Measurements from ENCODE around the gene GRID2.
"Not testable (repeated sequence)": the region's sequence is repeated elsewhere in the genome, so short reads cannot be mapped to it uniquely, and the experiment has no call there.

Gene GRID2

DNA sequence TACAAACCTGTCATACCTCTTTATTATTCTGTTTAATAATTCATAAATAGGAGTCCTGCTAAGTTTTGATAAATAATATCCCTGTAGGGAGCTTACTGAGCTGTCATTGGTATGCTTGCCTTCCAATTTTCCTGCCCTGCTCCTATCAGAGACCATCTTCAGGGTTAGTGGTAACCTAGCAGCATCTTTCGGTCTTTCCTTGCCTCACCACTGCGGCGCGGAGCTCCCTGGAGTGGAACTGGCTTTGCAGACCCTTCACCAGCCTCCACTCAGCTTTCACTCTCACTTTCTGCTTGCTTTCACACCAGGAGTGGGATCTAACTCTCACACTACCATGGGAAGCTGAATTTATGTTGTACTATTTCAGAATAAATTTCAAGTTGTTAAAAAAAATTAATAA is 1043.1 kb downstream of the GRID2 start:
- DNase-seq: no peak

DNA sequence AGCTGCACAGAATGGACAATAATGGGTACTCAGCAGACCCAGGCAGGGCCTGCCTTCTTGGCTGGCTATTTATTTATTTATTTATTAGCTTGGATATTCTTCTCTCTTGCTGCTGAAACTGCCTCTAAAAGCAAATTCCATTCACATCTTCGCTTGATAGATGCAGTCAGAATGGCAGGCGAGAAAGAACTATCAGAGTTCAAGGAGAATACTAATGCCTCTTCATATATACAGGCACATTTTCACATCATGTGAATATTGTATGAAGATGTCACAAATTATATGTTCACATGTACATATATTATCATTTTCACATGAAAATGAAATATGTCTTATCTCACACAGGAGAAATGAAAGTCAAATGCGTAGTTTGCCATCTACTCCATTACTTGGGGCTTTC is 1045.1 kb downstream of the GRID2 start:
- no peak for DNase-seq

DNA sequence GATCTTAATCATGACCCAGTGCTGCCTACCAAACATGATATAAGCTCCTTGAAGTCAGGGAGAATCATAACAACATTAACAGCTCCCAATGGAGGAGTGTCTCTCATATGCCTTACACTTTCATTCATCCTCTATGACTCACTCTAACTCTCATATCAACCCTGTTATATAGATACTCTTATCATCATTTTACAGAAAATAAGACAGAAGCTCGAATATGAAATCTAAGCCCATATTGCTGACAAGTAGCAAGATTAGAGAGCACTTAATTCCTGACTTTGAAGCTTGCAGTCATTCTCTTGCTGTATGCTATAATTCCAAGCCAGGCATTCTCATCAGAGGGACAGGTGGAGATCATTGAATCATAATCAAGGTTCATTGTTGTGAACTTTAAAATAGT is 1048.1 kb downstream of the GRID2 start:
- no peak for DNase-seq

DNA sequence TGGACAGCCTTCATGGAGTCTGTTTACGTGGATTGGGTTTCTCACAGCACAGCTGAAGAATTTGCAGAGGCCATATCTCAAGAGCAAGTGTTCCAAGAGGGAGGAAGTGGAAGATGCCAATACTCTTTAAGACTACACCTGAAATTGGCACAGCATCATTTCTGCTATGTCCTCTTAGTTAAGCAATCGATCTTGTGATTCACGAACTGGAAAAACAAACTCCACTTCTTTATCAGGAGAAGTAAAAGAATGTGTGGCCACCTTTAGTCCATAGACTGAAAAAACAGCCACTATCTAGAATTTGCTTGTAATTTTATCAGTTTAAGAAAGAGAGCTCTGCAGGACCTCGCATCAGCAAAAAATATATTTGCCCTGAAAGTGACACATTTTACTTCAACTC is 1051.6 kb downstream of the GRID2 start:
- DNase-seq: no peak

DNA sequence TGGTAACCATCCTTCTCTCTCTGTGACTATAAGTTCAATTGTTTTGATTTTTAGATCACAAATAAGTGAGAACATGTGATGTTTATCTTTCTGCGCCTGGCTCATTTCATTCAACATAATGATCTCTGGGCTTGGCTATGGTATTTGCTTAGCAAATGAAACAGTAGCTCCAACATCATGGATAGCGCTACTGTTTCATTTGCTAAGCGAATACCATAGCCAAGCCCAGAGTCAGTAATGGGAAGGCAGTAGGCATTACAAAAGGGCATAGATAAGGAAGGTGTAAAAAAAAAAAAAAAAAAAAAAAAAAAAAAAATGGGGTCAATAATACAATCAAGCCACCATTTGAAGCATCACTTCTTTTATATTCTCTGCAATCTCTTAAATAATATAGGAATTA is 1055.8 kb downstream of the GRID2 start:
- no peak for DNase-seq

DNA sequence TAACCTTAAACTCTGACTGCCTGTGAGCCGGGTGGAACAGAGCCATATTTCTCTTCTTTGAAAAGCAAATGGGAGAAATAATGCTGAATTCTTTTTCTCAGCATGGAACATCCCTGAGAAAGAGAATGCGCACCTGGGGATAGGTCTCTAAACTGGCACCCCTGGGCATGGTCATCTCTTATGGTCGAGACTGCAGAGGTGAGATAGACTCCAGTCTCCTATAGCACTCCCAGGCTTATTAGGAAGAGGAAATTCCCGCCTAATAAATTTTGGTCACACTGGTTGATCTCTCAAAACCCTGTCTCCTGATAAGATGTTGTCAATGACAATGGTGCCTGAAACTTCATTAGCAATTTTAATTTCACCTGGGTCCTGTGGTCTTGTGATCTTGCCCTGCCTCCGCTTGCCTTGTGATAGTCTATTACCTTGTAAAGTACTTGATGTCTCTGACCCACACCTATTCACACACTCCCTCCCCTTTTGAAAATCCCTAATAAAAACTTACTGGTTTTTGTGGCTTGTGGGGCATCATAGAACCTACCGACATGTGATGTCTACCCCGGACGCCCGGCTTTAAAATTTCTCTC is 1062.5 kb downstream of the GRID2 start:
- not testable (repeated sequence) for DNase-seq

DNA sequence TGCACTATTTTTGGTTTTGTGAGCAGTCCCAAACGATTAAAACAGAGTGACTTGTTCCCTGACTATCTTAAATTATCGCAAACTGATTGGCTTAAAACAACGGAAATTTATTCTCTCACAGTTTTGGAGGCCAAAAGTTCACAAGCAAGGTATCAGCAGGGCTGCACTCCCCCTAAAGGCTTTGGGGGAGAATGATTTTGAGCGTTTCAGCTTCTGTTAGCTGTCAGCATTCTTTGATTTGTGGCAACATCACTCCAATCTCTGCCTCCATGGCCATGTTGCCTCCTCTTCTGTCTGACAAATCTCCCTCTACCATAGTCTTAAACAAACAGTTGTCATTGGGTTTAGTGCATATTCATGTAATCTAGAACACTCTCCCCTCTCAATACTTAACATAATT is 1065.2 kb downstream of the GRID2 start:
- DNase-seq: no peak

DNA sequence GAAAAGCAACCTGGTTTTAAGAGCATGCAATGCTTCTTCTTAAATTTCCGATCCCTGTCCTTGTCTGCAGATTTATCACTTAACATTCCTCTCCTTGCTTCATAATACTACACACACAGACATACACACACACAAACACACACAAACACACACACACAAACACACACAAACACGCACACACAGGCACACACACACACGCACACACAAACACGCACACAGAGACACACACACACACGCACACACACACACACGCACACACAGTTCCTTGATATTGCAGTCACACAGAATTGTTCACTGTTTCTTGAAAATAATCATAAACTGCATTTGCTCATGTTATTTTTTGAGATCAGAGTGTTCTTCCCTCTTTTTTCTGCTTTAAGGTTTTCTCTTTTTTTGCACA is 1066.5 kb downstream of the GRID2 start:
- DNase-seq: no peak

DNA sequence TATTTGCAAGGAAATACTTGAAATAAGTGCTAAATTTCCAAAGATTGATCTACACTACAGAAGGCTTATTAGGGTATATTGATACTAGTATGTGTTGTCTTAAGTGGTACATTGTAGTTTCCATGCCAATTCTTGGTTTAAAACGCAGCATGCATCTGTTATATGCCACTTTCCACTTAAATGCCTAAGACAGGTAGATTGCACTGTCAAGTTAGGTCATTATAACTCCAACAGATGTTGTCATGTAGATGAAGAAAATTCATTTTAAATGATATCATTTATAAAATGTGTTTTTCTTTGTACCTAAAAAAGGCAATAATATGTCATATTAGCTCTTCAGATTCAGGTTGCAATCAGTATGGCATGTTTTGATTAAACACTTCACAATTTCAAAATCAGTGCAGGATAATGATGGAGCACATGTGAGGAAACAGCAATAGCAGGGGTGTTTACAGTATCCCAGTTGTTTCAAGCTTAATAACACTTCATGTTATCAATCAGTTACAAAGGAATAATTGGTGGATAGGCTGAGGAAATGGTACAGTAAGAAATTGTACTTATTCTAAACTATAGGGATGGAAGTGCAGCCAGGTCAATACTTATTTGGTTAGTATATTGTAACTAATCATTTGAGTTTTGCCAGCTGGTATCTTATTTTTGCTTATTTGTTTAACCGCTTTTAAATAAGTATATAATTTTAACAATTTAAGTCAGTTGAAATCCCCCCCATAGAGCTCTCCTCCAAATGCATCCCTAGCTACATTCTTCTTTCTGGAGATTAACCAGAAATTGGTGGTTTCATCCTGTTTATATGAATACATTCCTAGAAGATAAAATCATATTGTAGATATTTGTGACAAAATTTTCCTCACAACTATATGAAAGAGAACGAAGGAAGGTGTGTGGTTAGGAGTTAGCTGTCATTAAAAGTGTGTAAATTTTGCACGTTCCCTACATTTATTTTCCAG is 1070.4 kb downstream of the GRID2 start:
- no peak for DNase-seq

DNA sequence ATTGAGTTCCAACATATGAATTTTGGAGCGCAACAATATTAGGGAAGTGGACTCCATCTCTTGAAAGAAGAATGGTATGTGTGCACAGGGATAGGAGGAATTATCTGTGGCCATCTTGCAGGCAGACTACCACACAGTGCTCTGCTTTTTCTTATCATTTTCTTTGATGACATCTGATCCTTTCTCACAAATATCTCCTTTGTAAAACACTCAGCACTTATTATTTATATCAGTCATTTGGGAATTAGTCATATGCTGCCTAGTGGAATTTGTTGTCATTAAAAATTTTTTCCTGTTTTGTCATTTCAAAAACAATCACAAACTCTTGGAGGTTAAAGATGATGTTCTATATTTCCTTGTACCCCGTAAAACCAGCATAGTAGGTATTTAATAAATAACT is 1080.5 kb downstream of the GRID2 start:
- no peak for DNase-seq

DNA sequence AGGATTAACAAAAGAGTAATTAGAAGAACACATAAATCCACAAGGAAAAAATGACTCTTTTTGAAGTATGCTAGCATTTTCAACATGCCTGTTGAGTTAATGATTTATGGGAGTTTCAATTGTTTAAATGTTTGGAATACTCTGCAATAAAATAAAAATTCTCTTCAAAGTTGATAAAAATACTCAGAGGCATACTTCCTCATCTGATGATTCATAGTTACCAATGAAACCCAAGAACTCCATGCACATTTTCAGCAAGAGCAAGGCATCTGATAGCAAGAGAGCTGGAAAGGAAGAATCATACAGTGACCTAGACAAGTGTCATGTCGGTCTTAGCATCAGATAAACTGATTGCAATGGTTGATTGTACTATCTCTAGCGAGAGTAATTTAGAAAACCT is 1081.1 kb downstream of the GRID2 start:
- no peak for DNase-seq

DNA sequence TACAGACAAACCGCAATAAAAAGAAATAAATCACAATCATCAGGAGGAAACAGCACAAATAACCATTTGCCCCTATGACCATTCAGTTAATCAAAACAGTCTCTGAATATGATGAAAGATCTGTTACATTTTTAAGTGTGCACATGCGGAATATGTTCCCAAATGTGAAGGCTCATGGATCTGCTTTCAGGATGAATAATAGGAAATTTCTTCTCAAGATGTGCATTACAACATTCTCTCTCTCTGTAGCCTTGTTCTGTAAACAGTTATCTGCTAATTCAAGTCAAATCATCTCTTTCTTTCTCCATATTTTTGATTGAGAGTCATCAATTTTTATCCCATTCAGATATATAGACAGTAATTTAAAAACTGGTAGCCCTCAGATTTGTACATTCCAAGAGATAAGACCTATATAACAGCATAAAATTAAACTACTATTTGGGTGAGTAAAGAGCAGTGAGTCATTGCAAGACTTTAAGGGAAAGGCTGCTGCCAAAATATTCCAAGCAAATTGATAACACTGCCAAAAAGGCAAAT is 1090.8 kb downstream of the GRID2 start:
- DNase-seq: no peak

DNA sequence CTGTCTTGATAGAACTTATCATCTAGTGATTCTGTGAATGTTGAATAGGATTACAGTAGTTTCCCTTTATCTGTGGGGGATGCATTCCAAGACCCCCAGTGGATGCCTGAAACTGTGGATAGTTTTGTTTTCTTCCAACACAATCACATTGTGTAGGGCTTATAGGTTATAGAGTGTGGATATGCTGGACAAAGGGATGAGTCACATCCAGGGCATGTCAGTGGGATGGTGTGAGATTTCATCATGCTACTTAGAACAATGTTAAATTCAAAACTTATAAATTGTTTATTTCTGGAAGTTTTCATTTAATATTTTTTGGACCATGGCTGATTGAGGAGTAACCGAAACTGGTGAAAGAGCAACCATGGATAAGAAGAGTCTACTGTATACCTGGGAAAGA is 1092.5 kb downstream of the GRID2 start:
- no peak for DNase-seq

DNA sequence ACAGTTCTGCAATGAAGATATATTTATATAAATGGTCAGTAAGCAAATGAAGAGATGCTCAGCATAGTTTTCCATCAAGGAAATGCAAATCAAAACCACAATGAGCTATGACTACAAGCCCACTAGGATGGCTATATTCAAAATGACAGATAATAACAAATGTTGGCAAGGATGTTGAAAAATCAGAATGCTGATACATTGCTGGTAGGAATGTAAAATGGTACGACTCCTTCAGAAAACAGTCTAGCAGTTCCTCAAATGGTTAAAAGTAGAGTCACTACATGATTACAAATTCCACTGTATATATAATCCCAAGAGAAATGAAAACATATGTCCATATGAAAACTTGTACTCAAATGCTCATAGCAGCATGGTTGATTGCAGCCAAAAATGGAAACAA is 1099.8 kb downstream of the GRID2 start:
- no peak for DNase-seq

DNA sequence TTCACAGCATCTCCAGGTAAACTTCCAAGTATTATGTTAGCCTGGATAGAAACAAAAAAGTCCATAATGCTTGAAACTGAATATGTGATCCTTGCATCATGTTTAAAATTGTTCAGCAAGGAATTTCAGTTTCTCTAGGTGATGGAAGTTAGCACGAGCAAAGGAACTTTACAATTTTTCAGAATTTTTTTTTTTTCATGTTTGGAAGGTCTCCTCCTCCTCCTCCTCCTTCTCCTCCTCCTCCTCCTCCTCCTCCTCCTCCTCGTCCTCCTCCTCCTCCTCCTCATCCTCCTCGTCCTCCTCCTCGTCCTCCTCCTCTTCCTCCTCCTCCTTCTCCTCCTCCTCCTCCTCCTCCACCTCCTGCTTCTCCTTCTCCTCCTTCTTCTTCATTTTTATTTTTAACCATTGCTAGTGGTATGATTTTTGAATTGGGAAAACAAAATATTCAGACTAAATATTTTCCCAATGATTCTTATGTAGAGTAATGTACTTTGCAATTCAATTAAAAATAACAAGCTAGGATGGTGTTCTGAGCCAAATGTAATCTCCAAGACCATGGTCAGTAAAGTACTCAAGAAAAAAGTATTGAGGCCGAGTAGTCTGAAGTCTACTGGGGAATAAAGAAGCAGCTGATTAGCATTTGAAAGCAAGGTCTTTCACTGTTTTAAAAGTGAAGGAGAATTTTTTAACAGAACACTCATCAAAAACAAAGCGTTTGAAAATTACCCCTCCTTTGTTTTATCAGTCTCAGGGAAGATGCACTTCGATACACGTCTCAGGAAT is 1103.9 kb downstream of the GRID2 start:
- DNase-seq: no peak

DNA sequence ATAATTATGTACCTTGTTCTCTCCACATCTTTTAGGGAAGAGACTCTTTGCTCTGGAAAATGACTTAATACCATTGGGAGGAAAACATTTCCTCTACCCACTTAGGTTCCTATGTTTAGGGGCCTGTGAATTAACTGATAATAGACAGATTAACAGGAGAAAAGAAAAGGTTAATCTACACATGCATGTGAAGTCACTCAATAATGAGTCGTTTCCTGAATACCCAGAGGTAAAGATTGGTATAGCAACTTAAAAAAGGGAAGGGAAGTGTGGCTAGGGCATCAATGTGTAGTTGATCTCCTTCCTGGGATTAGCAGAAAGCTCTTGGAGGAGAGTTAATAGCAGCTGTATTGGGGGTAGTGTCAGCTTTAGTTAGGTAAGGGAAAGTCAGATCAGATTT is 1105.3 kb downstream of the GRID2 start:
- DNase-seq: no peak

DNA sequence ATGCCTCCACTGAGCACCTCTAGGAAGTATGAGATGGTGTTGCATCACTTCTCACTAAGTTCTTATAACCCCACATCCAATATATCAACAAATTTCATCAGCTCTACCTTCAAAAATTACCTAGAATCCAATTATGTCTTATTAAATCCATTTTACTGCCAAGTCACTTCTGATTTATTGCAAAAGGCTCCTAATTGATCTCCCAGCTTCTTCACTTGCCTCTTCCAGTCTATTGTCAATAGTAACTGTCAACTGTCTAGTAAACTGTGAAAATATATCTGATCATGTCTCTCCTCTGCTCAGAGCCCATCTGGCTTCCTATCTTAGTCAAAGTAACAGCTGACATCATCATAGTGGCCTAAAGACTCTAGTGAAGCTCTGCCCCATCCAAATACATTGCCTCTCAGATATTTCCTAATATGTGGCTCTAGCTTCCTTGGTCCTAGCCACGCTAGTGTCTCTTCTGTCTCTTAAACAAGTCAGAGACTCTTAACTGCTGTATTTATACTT is 1110.3 kb downstream of the GRID2 start:
- no peak for DNase-seq

DNA sequence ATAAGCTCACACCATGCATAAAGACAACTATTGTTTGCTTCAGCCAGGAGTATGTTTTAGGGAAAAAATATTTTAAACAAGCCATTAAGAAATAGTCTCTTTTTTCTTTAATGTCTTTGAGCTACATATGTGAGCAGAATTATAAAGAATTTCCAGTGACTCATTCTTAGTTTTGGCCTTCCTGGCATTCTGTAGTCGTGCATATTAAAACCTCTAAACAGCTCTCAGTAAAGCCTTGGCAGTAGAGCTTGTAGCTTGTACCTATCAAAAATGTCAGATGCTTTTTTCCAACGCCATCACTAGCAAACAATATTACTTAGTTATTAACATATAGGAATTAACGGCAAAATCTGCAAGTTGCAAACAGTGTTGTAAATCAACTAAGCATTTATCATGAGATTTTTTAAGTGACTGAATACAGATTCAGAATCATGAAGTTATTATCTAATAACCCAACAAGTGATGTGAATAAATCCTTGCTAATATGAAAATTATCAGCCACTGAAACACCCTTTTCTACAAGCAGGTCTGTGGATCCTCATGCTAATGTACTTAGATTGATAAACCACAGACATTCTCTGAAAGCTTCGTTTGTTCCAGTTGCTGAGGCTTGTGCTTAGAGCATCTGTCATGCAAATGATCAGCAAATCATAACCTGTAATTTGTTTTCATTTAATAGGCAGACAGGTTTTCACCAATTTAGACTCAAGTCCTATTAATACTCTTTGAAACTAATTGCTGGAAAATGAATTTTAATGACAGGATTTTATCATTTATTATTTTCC is 1112.8 kb downstream of the GRID2 start:
- no peak for DNase-seq

DNA sequence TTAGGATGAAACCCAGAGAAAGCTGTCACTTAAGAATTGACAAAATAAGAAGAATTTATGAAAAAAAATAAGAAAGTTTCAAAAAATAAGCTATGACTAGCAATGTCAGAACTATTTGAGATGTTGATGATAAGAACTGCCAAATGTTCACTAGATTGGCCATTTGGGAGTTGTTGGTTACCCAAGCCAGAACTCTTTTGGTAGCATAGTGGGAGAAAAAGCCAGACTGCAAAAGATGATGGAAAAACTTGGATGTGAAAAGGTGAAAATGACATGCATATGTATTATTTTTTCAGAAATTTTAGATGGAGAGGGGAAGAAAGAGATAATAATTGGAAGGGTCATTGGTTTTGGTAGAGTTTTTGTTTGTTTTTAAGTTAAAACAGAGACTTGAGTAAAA is 1127.6 kb downstream of the GRID2 start:
- no peak for DNase-seq

DNA sequence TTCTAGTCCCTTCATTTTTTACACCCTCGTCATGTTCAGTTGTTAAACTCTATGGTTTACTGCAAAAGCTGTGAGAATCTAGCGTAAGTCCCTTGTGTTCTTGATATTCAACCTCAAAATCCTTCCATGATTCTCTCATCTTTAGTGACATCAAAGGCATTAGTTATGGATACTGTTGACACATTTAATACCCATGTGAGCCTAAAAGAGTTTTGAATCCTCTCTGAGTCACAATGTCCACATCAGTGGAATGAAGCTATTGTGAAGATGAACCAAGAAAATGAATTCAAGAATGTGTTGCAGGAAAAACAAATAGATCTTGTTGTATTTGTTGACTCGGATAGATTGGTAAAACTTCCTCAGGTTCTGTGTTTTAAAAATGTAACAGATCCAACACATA is 1130.1 kb downstream of the GRID2 start:
- no peak for DNase-seq

DNA sequence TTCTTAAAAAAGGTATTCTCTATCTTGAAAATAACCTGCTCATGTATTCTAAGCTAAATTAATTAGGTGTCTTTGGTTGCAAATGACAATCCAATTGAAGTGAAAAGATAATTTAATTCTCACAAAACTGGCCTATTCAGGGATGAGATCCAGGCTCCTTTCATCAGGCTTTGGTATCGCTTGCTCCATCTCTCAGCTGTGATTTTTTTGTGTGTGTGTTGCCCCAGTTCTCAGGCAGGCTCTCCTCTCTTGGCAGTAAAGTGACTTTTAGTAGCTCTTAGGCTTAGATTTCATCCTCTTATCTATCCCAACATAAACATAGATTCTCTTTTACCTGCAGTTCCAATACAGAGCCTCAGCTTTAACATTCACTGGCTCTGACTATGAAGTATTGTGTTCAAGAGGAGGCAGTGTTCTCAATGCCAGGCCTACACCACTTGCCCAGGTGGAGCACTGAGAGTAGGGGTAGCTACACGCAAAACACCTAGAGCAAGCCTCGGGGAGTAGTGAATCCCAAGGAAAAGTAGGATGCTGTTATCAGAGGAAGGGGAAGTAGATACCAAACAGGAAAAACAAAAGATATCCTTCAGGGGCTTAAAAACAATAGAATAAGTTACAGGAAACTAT is 1132.3 kb downstream of the GRID2 start:
- DNase-seq: no peak

DNA sequence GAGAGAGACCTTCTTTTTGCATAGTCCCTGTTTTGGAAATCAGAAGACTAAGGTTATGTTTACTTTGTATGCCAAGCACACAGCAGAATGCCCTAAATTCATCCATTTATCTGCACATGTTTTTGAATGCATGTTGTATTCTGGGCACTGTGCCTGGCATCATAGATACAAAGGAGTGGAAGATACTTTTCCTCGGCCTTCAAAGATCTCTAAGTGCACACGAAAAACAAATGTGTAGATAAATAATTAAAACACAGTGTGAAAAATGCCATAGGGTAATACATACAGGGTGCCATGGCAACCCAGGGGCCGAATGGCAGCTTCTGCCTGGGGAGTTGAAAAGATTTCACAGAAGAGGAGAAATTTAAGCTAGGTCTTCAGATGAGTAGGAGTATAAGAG is 1134.2 kb downstream of the GRID2 start:
- no peak for DNase-seq
